K562 (cell line): Measurements from ENCODE around the gene GCNT2. TPM values are rescaled to one million over a fixed set of nuclear protein-coding genes. Genes with fewer than 3 reads are reported as not detected.
A peak's percentile ranks its signal among the peaks of the same experiment; 100 is the strongest.

ENCODE experiments used
- CXXC5 ChIP-seq: fragments of 250-450 bp; sonication (Bioruptor Pico); IDR thresholded peaks from 2 replicates; pipeline ENCODE4 v1.8.0; 2022; ENCODE audit warnings: inconsistent platforms, mild to moderate bottlenecking, moderate library complexity
- DMBX1 ChIP-seq: fragments of 250-450 bp; sonication (Bioruptor Pico); IDR thresholded peaks from 2 replicates; pipeline ENCODE4 v1.8.0; 2022; ENCODE audit warnings: inconsistent platforms, mild to moderate bottlenecking, moderate library complexity, borderline replicate concordance
- ELF2 ChIP-seq: fragments of 250-450 bp; sonication (Bioruptor Pico); IDR thresholded peaks from 2 replicates; pipeline ENCODE4 v1.5.0; 2021; ENCODE audit warnings: mild to moderate bottlenecking
- GMEB1 ChIP-seq: fragments of 250-450 bp; sonication (Bioruptor Pico); IDR thresholded peaks from 2 replicates; pipeline ENCODE4 v1.4.0; 2020; ENCODE audit warnings: mild to moderate bottlenecking
- ILK ChIP-seq: fragments of 450-650 bp; IDR thresholded peaks from 2 replicates; pipeline ENCODE4 v1.6.1; 2016; ENCODE audit warnings: missing genetic modification characterization, low read depth, mild to moderate bottlenecking, missing compliant biosample characterization, moderate library complexity, borderline replicate concordance
- MAFG ChIP-seq: fragments of 450-650 bp; conservative IDR thresholded peaks from 2 replicates; pipeline ENCODE4 v1.6.1; 2016; ENCODE audit warnings: missing genetic modification characterization, missing compliant biosample characterization
- PRDM10 ChIP-seq: fragments of 450-650 bp; IDR thresholded peaks from 2 replicates; pipeline ENCODE4 v1.6.1; 2018; ENCODE audit not compliant: partially characterized antibody
- SMARCA4 ChIP-seq: fragments of 450-650 bp; IDR thresholded peaks from 2 replicates; pipeline ENCODE4 v1.6.1; 2016
- ZNF175 ChIP-seq: fragments of 200-800 bp; sonication (Bioruptor generic); IDR thresholded peaks from 2 replicates; pipeline ENCODE4 v1.6.1; 2016; ENCODE audit warnings: low read depth, mild to moderate bottlenecking, missing genetic modification characterization, missing compliant biosample characterization
- ZZZ3 ChIP-seq: fragments of 450-650 bp; IDR thresholded peaks from 2 replicates; pipeline ENCODE4 v1.6.1; 2016; ENCODE audit warnings: antibody characterized with exemption, mild to moderate bottlenecking, moderate library complexity
- polyA plus RNA-seq, 8 experiments: library from polyadenylated mRNA; depleted of rRNA in 4 of 8; stranded (reverse) in 5 of 8; unstranded in 3 of 8; fragments of >200 nt; fragmentation: Nextera tagmentation in 2 of 8; fragmentation: Illumina TruSeq in 1 of 8; extraction: Ambion mirVana in 2 of 8; extraction: Trizol in 1 of 8; gene quantifications; 2 replicates each; pipeline versions ENCODE4 v1.2.1 to v1.2.3, GENCODE V29; 2011 to 2014; ENCODE audit warnings: inconsistent platforms in 1 of 8, missing spikeins in 1 of 8
- total RNA-seq, 7 experiments: library from RNA; depleted of rRNA in 6 of 7; stranded (reverse); fragments of >200 nt in 6 of 7; fragmentation: Illumina TruSeq in 2 of 7; extraction: Trizol in 2 of 7; gene quantifications; 2 replicates each; pipeline versions ENCODE4 v1.2.1 to v1.2.3, GENCODE V29; 2011 to 2021; ENCODE audit warnings: low replicate concordance in 1 of 7
- TF ChIP-seq, protein P1 (sequence below), 2 experiments: fragments of 450-650 bp; IDR thresholded peaks; 2 replicates each; pipeline ENCODE4 v1.6.1; 2016; ENCODE audit warnings: mild to moderate bottlenecking in 2 of 2, borderline replicate concordance in 1 of 2, low read depth in 1 of 2, moderate library complexity in 1 of 2
- TF ChIP-seq, protein P2 (sequence below): fragments of 250-450 bp; sonication (Bioruptor Pico); IDR thresholded peaks from 2 replicates; pipeline ENCODE4 v1.8.0; 2022; ENCODE audit warnings: moderate library complexity, mild to moderate bottlenecking, inconsistent platforms

Gene GCNT2
- total and polyA plus RNA-seq, 9 of the 15 experiments (the other 6 are each of a cell fraction or from before 2014, with no cell fraction given): 0.78 to 2.6 (median 1.6) TPM

DNA sequence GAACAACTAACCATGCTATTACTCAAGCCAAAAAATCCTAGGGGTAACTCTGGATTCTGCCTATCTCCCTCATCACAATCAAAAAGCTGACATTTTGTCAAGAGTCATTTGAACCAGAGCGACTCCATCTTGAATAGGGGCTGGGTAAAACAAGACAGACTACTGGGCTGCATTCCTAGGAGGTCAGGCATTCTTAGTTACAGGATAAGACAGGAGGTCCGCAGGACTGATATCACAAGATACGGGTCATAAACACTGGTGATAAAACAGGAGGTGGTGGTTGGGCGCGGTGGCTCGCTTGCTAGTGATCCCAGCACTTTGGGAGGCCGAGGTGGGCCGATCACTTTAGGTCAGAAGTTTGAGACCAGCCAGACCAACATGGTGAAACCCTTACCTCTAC, 141.1 kb downstream of the GCNT2 start (continued):
- TF ChIP-seq, protein P1, sequence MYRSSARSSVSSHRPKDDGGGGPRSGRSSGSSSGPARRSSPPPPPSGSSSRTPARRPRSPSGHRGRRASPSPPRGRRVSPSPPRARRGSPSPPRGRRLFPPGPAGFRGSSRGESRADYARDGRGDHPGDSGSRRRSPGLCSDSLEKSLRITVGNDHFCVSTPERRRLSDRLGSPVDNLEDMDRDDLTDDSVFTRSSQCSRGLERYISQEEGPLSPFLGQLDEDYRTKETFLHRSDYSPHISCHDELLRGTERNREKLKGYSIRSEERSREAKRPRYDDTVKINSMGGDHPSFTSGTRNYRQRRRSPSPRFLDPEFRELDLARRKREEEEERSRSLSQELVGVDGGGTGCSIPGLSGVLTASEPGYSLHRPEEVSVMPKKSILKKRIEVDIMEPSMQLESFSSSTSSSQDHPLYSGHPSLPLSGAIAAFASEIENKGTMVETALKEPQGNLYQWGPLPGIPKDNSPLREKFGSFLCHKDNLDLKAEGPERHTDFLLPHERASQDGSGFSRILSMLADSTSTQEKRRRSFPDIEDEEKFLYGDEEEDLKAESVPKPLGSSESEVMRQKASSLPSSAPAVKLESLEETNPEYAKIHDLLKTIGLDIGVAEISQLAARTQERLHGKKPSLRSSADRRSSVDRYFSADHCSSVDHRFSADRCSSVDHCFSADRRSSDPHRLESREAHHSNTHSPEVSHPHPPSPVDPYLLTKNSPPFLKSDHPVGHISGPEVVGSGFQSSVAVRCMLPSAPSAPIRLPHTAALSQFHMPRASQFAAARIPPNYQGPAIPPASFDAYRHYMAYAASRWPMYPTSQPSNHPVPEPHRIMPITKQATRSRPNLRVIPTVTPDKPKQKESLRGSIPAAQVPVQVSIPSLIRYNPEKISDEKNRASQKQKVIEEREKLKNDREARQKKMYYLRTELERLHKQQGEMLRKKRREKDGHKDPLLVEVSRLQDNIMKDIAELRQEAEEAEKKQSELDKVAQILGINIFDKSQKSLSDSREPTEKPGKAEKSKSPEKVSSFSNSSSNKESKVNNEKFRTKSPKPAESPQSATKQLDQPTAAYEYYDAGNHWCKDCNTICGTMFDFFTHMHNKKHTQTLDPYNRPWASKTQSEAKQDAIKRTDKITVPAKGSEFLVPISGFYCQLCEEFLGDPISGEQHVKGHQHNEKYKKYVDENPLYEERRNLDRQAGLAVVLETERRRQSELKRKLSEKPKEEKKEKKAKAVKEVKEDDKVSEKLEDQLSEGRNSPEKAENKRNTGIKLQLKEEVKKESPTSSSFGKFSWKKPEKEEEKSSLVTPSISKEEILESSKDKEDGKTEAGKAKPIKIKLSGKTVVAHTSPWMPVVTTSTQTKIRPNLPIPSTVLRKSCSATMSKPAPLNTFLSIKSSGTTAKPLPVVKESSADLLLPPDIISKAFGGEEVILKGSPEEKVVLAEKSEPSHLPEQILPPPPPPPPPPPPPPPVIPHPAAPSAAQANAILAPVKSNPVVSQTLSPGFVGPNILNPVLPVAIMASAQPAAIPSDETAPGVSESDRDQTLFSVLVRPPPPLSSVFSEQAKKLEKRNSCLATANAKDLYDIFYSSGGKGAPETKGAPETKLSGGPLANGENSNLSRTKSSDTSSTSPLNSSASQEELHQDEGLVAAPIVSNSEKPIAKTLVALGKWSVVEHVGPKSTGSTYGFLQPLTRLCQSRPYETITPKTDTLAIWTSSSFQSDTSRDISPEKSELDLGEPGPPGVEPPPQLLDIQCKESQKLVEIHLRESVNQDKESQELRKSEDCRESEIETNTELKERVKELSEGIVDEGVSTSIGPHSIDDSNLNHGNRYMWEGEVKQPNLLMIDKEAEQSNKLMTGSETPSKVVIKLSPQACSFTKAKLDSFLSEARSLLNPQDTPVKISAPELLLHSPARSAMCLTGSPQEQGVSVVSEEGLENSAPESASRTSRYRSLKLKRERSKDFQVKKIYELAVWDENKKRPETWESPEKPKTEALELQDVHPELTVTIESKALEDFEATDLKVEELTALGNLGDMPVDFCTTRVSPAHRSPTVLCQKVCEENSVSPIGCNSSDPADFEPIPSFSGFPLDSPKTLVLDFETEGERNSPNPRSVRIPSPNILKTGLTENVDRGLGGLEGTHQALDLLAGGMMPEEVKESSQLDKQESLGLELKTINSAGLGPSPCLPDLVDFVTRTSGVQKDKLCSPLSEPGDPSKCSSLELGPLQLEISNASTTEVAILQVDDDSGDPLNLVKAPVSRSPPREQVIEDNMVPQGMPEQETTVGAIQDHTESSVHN (IDR thresholded peaks at IDR 0.05; ENCODE audit: borderline replicate concordance in 1 of 2, low read depth in 1 of 2): no peak
- TF ChIP-seq PRDM10 (no peak), DMBX1 (CRISPR knock-in tag) (peak; percentile 87; the same call in 1 of the 2 replicates), ELF2 (CRISPR knock-in tag) (0 out of 2 replicates have a peak, but pooled peaks have one; percentile 44), SMARCA4 (no peak), ZZZ3 (no peak), ZNF175 (CRISPR knock-in tag) (peak; percentile 93), CXXC5 (CRISPR knock-in tag) (peak; percentile 36; the same call in 1 of the 2 replicates), ILK (peak; percentile 78), GMEB1 (CRISPR knock-in tag) (peak; percentile 72), MAFG (no peak)
- TF ChIP-seq, protein P2, sequence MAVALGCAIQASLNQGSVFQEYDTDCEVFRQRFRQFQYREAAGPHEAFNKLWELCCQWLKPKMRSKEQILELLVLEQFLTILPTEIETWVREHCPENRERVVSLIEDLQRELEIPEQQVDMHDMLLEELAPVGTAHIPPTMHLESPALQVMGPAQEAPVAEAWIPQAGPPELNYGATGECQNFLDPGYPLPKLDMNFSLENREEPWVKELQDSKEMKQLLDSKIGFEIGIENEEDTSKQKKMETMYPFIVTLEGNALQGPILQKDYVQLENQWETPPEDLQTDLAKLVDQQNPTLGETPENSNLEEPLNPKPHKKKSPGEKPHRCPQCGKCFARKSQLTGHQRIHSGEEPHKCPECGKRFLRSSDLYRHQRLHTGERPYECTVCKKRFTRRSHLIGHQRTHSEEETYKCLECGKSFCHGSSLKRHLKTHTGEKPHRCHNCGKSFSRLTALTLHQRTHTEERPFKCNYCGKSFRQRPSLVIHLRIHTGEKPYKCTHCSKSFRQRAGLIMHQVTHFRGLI: peak; percentile 93
